ENCODE measurements around the gene MRPL18.

Gene MRPL18

GRCh38 chr6:159844737-159845645 is 54.7 kb downstream of the MRPL18 start:
- peak; percentile 60 to 75 for DNase-seq

Measured in NCI-H524 (cell line).